Fibroblast of skin of right biceps (primary cell): Measurements from ENCODE around the gene ITCH.
A peak's percentile ranks its signal among the peaks of the same experiment; 100 is the strongest.
"Not testable (repeated sequence)": the region's sequence is repeated elsewhere in the genome, so short reads cannot be mapped to it uniquely, and the experiment has no call there.

Experiments
- DNase-seq: peaks from one replicate; pipeline ENCODE4 v3.0.0-alpha.2; 2013

The ITCH gene

DNA sequence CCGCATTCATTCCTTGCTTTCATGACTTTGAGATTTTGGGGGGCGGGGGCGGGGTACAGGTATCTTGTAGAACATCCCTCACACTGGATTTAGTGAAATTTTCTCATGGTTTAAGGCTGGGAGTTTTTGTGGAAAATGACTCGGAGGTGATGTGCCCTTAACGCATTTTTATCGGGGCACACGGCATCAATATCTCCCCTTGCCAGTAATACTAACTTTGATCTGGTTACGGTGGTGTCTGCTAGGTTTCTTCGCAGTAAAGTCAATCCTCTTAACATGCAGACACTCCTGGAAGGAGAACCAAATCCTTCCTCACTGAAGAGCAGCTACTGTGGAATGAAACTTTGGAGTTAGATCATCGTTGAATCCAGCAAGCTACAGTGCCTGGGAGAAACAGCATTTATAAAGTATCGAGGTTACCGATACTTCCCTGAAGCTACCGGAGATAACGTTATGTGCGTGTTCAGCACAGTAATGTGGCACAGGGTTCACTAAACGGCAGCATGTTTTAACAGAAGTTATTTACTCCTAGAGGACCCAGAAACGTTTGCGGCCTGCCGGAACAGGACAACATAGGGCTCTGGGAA lies 151.9 kb downstream of the ITCH start:
- no peak for DNase-seq

GRCh38 chr20:34515484-34516246 lies 152.6 kb downstream of the ITCH start:
- DNase-seq, result peak; percentile 40

DNA sequence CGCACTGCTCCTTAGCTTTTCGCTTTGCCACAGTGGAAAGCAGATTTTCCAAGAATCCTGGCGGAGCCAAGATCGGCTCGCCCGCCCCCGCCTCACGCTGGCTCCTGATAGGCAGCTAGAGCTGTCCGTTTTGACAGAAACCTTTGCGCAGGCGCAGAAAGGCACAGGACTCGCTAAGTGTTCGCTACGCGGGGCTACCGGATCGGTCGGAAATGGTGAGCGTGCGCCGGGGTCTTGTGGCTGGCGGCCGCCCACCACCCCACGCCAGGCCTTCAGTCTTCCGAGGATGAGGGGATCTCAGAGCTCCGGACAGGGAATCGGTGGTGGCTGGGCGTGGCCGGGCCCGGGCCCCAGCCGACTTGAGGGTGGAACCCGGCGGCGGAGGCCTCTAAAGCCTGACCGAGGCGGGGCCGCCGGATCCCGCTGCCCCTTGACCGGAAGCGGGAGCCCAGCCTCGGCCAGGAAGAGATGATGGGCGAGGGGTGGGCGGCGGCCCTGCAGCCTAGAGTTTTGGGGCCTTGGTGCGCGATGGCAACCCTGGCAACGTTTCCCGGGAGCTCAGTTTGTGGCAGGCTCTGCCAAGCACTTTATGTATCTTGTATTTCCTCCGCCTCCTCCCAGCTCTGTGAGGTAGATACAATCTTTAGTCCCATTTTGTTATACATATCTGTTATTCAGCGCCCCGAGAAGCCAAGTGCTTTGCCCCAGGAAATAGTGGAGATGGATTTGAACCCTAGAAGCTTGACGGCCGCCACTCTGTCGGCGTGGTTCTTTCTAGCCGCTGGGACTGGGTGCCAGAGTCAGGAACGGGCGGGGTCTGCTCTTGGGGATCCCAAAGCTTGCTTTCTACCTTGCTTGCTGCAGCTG lies 153.4 kb downstream of the ITCH start, which contains the start of gene DYNLRB1:
Gene DYNLRB1 (plus strand): TSS at position 176 of the 867 bp plus-strand sequence. CDS start 37 bp downstream, at position 213.
- DNase-seq, result peak; percentile 97

DNA sequence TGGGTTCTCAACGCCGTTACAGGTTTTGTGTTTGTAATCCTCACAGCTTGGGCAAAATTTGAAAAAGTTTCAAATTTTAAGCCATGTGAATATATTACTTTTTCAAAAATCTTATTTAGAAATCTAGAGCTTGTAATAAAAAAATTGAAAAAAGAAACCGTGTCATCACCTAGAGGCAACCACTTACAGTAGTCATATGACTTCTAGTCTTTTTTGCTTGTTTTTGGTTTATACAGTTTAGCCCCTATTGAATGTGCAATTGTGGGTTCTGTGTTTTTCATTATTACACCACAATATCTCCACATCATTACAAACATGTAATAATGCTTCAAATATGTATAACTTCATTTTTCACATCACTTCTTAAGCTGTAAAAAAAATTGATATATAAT lies 154.0 kb downstream of the ITCH start:
- DNase-seq, result no peak

DNA sequence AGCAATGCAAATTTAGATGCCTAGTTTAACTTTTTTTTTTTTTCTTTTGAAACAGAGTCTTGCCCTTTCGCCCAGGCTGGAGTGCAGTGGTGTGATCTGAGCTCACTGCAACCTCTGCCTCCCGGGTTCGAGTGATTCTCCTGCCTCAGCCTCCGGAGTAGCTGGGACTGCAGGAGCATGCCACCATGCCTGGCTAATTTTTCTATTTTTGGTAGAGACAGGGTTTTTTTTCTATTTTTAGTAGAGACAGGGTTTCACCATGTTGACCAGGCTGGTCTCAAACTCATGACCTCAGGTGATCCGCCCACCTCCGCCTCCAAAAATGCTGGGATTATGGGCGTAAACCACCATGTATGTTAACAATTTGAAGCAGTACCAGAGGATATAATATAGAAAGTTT lies 155.8 kb downstream of the ITCH start:
- DNase-seq, result not testable (repeated sequence)

GRCh38 chr20:34519841-34520240 lies 156.8 kb downstream of the ITCH start:
- DNase-seq, result not testable (repeated sequence)

DNA sequence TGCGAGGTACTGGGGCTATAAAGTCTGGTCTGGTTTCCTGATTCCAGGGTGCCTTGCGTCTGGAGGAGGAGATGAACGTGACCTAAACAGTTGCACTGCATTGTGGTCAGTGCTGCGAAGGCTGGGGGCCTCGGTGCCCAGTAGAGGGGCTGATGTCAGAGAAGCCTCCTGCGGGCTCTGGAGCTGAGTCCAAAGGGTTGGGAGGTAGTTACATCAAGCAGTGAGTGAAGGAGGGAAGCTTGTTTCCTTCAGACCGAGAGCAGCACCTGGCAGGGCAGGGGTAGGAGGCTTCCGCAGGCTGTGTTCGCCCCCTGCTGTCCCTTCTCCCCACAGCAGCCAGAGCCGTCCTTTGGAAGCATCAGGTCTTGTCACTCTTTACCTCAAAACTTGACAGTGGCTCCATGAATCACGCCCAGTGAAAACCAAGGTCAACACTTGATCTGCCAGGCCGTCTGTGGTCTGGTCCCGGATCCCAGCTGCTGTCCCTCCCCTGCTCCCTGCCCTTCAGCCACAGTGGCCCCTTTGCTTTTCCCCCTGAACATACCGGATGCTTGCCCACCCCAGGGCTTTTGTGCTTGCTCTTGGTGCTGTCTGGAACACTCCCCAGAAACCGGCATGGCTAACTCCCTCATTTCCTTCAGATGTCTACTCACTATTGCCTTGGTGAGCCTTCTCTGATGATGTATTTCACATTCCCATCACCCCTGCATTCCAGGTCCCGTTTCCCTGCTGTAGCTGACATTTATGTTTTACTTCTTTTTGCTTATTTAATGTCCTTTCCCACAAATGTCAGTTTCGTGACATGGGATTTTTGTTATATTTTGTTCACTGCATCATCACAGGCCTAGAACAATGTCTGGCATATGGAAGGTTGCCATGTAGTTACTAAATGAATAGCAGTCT lies 160.1 kb downstream of the ITCH start:
- DNase-seq, result peak; percentile 52

- DNase-seq, result no peak
These were observed 161.4 kb downstream of the ITCH start for GRCh38 chr20:34524426-34524825.

DNA sequence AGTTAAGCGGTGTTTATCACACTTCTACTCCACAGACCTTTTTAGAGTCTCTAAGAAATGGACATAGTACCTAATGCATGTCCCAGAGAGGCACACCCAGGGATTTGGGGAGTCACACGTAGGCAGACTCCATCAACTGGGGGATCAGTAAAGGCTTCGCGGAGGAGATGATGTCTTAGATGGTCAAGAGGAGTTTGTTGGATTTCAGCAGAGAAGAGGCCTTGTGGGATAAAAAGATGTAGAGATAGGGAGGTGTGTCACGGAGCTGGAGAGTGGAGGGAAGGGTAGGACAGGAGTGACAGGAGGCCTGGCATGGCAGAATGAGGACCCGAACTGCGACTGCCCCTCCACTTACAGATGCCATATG lies 162.3 kb downstream of the ITCH start:
- no peak for DNase-seq

GRCh38 chr20:34525709-34526416 lies 162.8 kb downstream of the ITCH start:
- peak; percentile 95 for DNase-seq

DNA sequence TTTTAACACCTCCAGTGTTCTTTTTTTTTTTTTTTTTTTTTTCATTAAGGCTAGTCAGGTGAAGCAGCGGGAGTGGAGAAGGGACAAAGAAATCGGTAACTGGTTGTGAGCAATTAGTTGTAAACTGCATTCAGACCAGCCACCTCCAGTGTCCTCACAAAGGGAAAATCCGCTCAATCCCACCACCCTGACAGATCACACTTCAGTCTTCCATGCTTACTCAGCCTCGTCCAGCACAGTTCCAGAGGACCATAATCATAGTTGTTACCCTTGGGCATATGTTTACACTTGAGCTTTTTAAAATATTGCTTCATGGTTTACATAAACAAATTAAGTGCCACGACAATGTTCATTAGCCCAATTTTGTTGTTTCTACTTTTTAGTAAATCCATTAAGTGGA lies 163.4 kb downstream of the ITCH start:
- no peak for DNase-seq

GRCh38 chr20:34527016-34527415 lies 163.9 kb downstream of the ITCH start:
- no peak for DNase-seq

DNA sequence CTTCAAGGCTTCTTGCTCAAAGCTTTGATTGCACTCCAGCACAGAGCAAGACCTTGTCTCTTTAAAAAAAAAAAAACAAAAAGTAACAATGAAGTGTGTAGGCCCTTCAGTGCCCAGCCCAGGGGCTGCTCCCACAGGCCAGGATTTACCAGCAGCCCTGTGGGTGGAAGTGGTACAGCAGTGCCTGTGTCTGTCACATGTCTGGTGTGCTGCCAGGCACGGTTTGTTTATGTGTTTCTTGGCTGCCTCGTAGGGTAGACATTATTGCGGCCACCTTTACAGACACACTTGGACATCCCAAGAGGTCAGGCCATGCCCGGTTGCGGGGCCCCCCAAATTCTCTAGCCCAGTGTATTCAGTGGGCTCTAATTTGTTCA lies 165.8 kb downstream of the ITCH start:
- no peak for DNase-seq

DNA sequence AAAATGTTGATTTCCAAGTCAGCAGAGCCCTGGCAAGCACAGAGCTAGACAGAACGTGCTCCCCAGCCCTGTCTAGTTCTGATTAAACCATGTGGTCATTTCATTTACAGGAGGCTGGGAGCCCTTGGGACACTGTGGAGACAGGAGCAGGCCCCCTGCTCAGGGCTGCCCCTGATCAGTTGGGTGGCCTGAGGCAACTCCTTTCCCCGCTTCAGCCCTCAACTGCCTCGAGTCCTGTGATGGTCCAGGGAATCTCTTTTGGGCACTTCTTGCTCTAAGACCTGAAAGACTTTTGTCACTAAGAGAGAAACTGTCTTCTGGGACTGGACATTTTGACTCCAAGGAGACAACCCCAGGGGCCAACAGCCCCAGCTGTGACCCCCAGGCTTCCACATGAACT lies 166.7 kb downstream of the ITCH start:
- no peak for DNase-seq

- DNase-seq, result no peak
These were observed 167.3 kb downstream of the ITCH start for GRCh38 chr20:34530342-34530741.

DNA sequence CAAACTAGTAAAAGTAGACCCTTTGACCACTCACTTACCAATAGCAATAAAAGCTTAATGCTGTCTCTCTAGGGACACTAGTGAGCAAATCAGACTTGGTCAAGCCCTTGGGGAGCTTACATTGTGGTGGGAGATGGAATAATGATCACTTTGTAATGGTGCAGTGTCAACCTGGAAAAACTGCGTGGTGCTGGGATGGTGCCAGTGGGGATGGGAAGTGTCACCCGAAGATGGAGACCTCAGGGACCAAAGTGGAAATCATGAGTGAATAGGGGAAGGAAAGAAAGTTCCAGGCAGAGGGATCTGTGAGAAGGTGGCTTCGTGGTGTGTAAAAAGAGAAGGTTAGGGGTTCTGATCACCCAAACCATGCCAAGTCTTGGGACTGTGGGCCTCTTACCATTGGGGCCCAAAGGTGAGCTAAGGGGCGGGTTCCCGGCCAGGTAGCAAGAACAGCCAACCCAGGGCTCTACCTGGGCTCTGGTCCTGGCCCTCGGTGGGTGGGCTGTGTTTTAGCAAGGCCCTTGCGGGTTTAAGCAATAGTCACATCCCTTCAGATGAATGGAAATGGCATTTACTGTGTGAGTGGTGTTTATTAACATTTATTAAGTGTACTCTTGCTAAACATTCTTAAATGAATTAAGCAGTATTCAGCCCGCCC lies 168.7 kb downstream of the ITCH start:
- no peak for DNase-seq

- DNase-seq, result no peak
These were observed 169.2 kb downstream of the ITCH start for GRCh38 chr20:34532320-34532719.

DNA sequence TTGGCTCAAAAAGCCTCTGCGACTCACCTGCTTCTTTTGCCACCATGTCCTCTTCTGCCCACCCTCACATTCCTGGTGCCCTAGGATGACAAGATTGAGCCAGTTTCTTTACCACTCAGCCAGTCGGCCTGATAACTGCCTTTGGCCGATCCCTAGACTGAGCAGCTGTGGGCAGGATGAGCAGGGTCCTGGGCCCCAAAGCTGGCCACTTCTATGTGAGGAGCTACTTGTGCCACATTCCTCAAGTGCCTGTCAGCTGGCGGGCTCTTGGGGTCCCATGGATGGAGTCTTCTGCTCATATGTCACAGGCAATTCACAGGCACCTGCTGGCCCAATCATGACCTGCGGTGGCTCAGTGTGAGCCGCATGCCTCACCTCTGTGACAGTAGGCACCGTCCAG lies 169.7 kb downstream of the ITCH start:
- no peak for DNase-seq

GRCh38 chr20:34534391-34535165 lies 171.5 kb downstream of the ITCH start:
- no peak for DNase-seq

- DNase-seq, result no peak
These were observed 172.3 kb downstream of the ITCH start for GRCh38 chr20:34535301-34535840.
